ENCODE data around the gene NUDT13. TPM values are rescaled to one million over a fixed set of nuclear protein-coding genes. Genes with fewer than 3 reads are reported as not detected.
"Not testable (repeated sequence)": the region's sequence is repeated elsewhere in the genome, so short reads cannot be mapped to it uniquely, and the experiment has no call there.

NUDT13 gene
- total RNA-seq, 2 experiments from 2014 or later = 1.2 TPM

GRCh38 chr10:73092830-73093229, 17.4 kb upstream of the NUDT13 start:
- no peak overlapping the region for H3K27ac Mint-ChIP-seq
- H3K4me3 Mint-ChIP-seq = no peak overlapping the region
- DNase-seq = no peak
- CTCF ChIA-PET = interaction anchor here (0.6 to 1.4 kb wide), 3 partner anchors 9 to 43 kb away, joined by 3 read pairs; no protein-coding TSS in a partner anchor
- H3K9me3 Mint-ChIP-seq (ENCODE audit: low read depth) = no peaks in the 10 kb centered on the region
- H3K36me3 Mint-ChIP-seq = peaks cover 7% of the 10 kb centered on the region
- H3K27me3 Mint-ChIP-seq = no peaks in the 10 kb centered on the region
- H3K4me1 Mint-ChIP-seq = peaks cover 46% of the 10 kb centered on the region
- no peak for ATAC-seq

- DNase-seq = no peak
- no peaks in the 10 kb centered on the region for H3K9me3 Mint-ChIP-seq (ENCODE audit: low read depth)
- CTCF ChIA-PET = interaction anchor here (1.4 to 4.1 kb wide), 8 partner anchors 8 to 74 kb away, joined by 3 to 51 read pairs (median 6); partner anchors contain the start of genes ECD and FAM149B1
- H3K27ac Mint-ChIP-seq = peak overlapping the region; percentile 69
- H3K36me3 Mint-ChIP-seq = peaks cover 6% of the 10 kb centered on the region
- no peaks in the 10 kb centered on the region for H3K27me3 Mint-ChIP-seq
- peak overlapping the region; percentile 93 for H3K4me3 Mint-ChIP-seq
- peaks cover 36% of the 10 kb centered on the region for H3K4me1 Mint-ChIP-seq
- ATAC-seq = no peak
These were observed 16.1 kb upstream of the NUDT13 start for GRCh38 chr10:73093922-73094850.

GRCh38 chr10:73094986-73095480, 15.2 kb upstream of the NUDT13 start:
- CTCF ChIA-PET = interaction anchor here (0.6 to 6.6 kb wide), 14 partner anchors 12 to 158 kb away, joined by 3 to 51 read pairs (median 6); partner anchors contain the start of genes DNAJC9, ECD, FAM149B1 and MRPS16
- peak overlapping the region; percentile 89 for H3K27ac Mint-ChIP-seq
- H3K36me3 Mint-ChIP-seq = peaks cover 6% of the 10 kb centered on the region
- DNase-seq = no peak
- H3K4me1 Mint-ChIP-seq = peaks cover 35% of the 10 kb centered on the region
- no peaks in the 10 kb centered on the region for H3K9me3 Mint-ChIP-seq (ENCODE audit: low read depth)
- no peak for ATAC-seq
- peak overlapping the region; percentile 93 for H3K4me3 Mint-ChIP-seq
- no peaks in the 10 kb centered on the region for H3K27me3 Mint-ChIP-seq

- DNase-seq = peak; percentile 59
- CTCF ChIA-PET = interaction anchor here (0.6 to 6.6 kb wide), 23 partner anchors 12 to 731 kb away, joined by 3 to 51 read pairs (median 4); partner anchors contain the start of genes DNAJC9, ECD, FAM149B1 and MRPS16
- H3K27ac Mint-ChIP-seq = peak overlapping the region; percentile 89
- no peaks in the 10 kb centered on the region for H3K9me3 Mint-ChIP-seq (ENCODE audit: low read depth)
- H3K36me3 Mint-ChIP-seq = peaks cover 6% of the 10 kb centered on the region
- peak overlapping the region; percentile 93 for H3K4me3 Mint-ChIP-seq
- peak; percentile 0 for ATAC-seq
- H3K27me3 Mint-ChIP-seq = no peaks in the 10 kb centered on the region
- H3K4me1 Mint-ChIP-seq = peaks cover 35% of the 10 kb centered on the region
These were observed 14.7 kb upstream of the NUDT13 start for GRCh38 chr10:73095481-73096021.

GRCh38 chr10:73096041-73096448, 14.2 kb upstream of the NUDT13 start:
- Mint-ChIP-seq H3K9me3 (ENCODE audit: low read depth) (no peaks in the 10 kb centered on the region), H3K4me1 (peaks cover 35% of the 10 kb centered on the region)

GRCh38 chr10:73096449-73097304, 13.6 kb upstream of the NUDT13 start, which contains the start of gene P4HA1:
Gene P4HA1, minus strand, starts transcription at chr10:73096866. Its CDS starts 21,983 bp downstream, at chr10:73074883.
- ATAC-seq = peak; percentile 91
- H3K9me3 Mint-ChIP-seq (ENCODE audit: low read depth) = no peaks in the 10 kb centered on the region
- H3K27me3 Mint-ChIP-seq = no peaks in the 10 kb centered on the region
- H3K27ac Mint-ChIP-seq = peak within 1 kb of the TSS; percentile 89
- peak within 1 kb of the TSS; percentile 93 for H3K4me3 Mint-ChIP-seq
- H3K4me1 Mint-ChIP-seq = peaks cover 33% of the 10 kb centered on the region
- peak; percentile 99 for DNase-seq
- H3K36me3 Mint-ChIP-seq = peaks cover 6% of the 10 kb centered on the region
- CTCF ChIA-PET = interaction anchor here (0.5 to 6.6 kb wide), 29 partner anchors 13 to 732 kb away, joined by 3 to 51 read pairs (median 4); partner anchors contain the start of genes DNAJC9, ECD, FAM149B1 and MRPS16

More at GRCh38 chr10:73096041-73096448, 14.2 kb upstream of the NUDT13 start:
- no peaks in the 10 kb centered on the region for H3K27me3 Mint-ChIP-seq
- peak; percentile 86 for DNase-seq
- peak overlapping the region; percentile 89 for H3K27ac Mint-ChIP-seq
- ATAC-seq = peak; percentile 52
- H3K4me3 Mint-ChIP-seq = peak overlapping the region; percentile 93
- CTCF ChIA-PET = interaction anchor here (0.8 to 6.6 kb wide), 21 partner anchors 13 to 731 kb away, joined by 3 to 51 read pairs (median 4); partner anchors contain the start of genes DNAJC9, ECD, FAM149B1 and MRPS16
- H3K36me3 Mint-ChIP-seq = peaks cover 6% of the 10 kb centered on the region

GRCh38 chr10:73097305-73097670, 13.0 kb upstream of the NUDT13 start:
- DNase-seq (no peak), ATAC-seq (no peak)
- CTCF ChIA-PET = interaction anchor here (0.5 to 6.6 kb wide), 14 partner anchors 13 to 723 kb away, joined by 3 to 51 read pairs (median 4); partner anchors contain the start of genes MRPS16 and NUDT13
- H3K36me3 Mint-ChIP-seq = peaks cover 5% of the 10 kb centered on the region
- no peaks in the 10 kb centered on the region for H3K27me3 Mint-ChIP-seq
- peak overlapping the region; percentile 89 for H3K27ac Mint-ChIP-seq
- H3K4me1 Mint-ChIP-seq = peaks cover 29% of the 10 kb centered on the region
- H3K9me3 Mint-ChIP-seq (ENCODE audit: low read depth) = no peaks in the 10 kb centered on the region
- peak overlapping the region; percentile 93 for H3K4me3 Mint-ChIP-seq

- no peak overlapping the region for H3K4me3 Mint-ChIP-seq
- CTCF ChIA-PET = interaction anchor here (2.4 to 6.6 kb wide), 2 partner anchors 12 to 60 kb away, joined by 12 to 35 read pairs; partner anchors contain the start of gene NUDT13
- peaks cover 3% of the 10 kb centered on the region for H3K36me3 Mint-ChIP-seq
- H3K27ac Mint-ChIP-seq = no peak overlapping the region
- ATAC-seq (no peak), DNase-seq (no peak)
- no peaks in the 10 kb centered on the region for H3K9me3 Mint-ChIP-seq (ENCODE audit: low read depth)
- peaks cover 19% of the 10 kb centered on the region for H3K4me1 Mint-ChIP-seq
- H3K27me3 Mint-ChIP-seq = no peaks in the 10 kb centered on the region
These were observed 11.1 kb upstream of the NUDT13 start for GRCh38 chr10:73099141-73099540.

- no peak overlapping the region for H3K27ac Mint-ChIP-seq
- peaks cover 33% of the 10 kb centered on the region for H3K36me3 Mint-ChIP-seq
- ATAC-seq (no peak), DNase-seq (no peak)
- H3K9me3 Mint-ChIP-seq (ENCODE audit: low read depth) = peaks cover 4% of the 10 kb centered on the region
- H3K27me3 Mint-ChIP-seq = no peaks in the 10 kb centered on the region
- CTCF ChIA-PET = no interaction called here
- H3K4me1 Mint-ChIP-seq = peaks cover 10% of the 10 kb centered on the region
- H3K4me3 Mint-ChIP-seq = no peak overlapping the region
These were observed 4.0 kb upstream of the NUDT13 start for GRCh38 chr10:73106301-73106700.

GRCh38 chr10:73109248-73109652, 1.0 kb upstream of the NUDT13 start:
- ATAC-seq; H3K9me3 Mint-ChIP-seq (ENCODE audit: low read depth); DNase-seq; H3K4me3 Mint-ChIP-seq; H3K27me3 Mint-ChIP-seq; H3K27ac Mint-ChIP-seq: not testable (repeated sequence)
- Mint-ChIP-seq H3K4me1 (peaks cover 14% of the 10 kb centered on the region), H3K36me3 (peaks cover 31% of the 10 kb centered on the region)
- CTCF ChIA-PET = interaction anchor here (1.2 to 4.1 kb wide), 3 partner anchors 11 to 50 kb away, joined by 3 to 35 read pairs (median 11); partner anchors contain the start of gene P4HA1

- H3K9me3 Mint-ChIP-seq (ENCODE audit: low read depth); ATAC-seq; DNase-seq; H3K4me3 Mint-ChIP-seq; H3K27ac Mint-ChIP-seq; H3K27me3 Mint-ChIP-seq: not testable (repeated sequence)
- CTCF ChIA-PET = interaction anchor here (4.1 kb wide), 1 partner anchor 14 kb away, joined by 35 read pairs; the partner anchor contains the start of gene P4HA1
- peaks cover 14% of the 10 kb centered on the region for H3K4me1 Mint-ChIP-seq
- peaks cover 25% of the 10 kb centered on the region for H3K36me3 Mint-ChIP-seq
These were observed 1.8 kb downstream of the NUDT13 start for GRCh38 chr10:73112032-73112431.

GRCh38 chr10:73113551-73113950, 3.3 kb downstream of the NUDT13 start:
- Mint-ChIP-seq H3K4me3 (no peak overlapping the region), H3K36me3 (peaks cover 20% of the 10 kb centered on the region), H3K27me3 (no peaks in the 10 kb centered on the region), H3K9me3 (ENCODE audit: low read depth) (peaks cover 4% of the 10 kb centered on the region), H3K4me1 (peaks cover 16% of the 10 kb centered on the region), H3K27ac (no peak overlapping the region)
- no peak for DNase-seq
- CTCF ChIA-PET = interaction anchor here (1.3 kb wide), 1 partner anchor 11 kb away, joined by 4 read pairs; no protein-coding TSS in a partner anchor
- no peak for ATAC-seq
